GM12872 (cell line): ENCODE data around the gene RMI2.

Source experiments
- TF ChIP-seq, protein P1 (sequence below): IDR thresholded peaks from 3 replicates; pipeline ENCODE4 v1.5.1; 2011; ENCODE audit warnings: low read depth, mild to moderate bottlenecking, low read length, moderate library complexity; ENCODE audit not compliant: insufficient read depth

RMI2 gene

DNA sequence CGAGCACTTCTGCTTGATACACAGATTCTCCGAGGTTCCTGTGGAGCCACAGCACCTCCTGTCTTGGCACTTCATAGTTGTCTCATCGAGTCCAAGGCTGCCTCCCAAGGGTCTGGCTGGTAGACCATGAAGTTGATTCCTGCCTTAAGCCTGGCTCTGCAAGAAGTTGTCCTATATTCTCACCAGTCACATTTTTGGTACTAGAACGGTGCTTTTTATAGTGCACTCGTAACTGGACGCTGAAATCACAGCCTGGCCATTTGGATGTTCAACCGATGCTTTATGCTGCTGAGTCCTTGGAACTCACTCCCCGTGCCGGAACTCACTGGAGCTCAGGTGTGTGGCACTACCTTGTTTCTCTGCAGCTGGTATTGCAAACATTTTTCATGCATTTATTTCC is 35.6 kb downstream of the RMI2 start:
- TF ChIP-seq, protein P1, sequence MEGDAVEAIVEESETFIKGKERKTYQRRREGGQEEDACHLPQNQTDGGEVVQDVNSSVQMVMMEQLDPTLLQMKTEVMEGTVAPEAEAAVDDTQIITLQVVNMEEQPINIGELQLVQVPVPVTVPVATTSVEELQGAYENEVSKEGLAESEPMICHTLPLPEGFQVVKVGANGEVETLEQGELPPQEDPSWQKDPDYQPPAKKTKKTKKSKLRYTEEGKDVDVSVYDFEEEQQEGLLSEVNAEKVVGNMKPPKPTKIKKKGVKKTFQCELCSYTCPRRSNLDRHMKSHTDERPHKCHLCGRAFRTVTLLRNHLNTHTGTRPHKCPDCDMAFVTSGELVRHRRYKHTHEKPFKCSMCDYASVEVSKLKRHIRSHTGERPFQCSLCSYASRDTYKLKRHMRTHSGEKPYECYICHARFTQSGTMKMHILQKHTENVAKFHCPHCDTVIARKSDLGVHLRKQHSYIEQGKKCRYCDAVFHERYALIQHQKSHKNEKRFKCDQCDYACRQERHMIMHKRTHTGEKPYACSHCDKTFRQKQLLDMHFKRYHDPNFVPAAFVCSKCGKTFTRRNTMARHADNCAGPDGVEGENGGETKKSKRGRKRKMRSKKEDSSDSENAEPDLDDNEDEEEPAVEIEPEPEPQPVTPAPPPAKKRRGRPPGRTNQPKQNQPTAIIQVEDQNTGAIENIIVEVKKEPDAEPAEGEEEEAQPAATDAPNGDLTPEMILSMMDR: no peak

GRCh38 chr16:11383481-11384183 is 38.4 kb downstream of the RMI2 start:
- TF ChIP-seq, protein P1: no peak

- TF ChIP-seq, protein P1: no peak
These were observed 39.1 kb downstream of the RMI2 start for GRCh38 chr16:11384184-11384955.

GRCh38 chr16:11384956-11385586 is 39.8 kb downstream of the RMI2 start:
- TF ChIP-seq, protein P1: no peak

GRCh38 chr16:11386054-11386680 is 40.9 kb downstream of the RMI2 start:
- TF ChIP-seq, protein P1: no peak

DNA sequence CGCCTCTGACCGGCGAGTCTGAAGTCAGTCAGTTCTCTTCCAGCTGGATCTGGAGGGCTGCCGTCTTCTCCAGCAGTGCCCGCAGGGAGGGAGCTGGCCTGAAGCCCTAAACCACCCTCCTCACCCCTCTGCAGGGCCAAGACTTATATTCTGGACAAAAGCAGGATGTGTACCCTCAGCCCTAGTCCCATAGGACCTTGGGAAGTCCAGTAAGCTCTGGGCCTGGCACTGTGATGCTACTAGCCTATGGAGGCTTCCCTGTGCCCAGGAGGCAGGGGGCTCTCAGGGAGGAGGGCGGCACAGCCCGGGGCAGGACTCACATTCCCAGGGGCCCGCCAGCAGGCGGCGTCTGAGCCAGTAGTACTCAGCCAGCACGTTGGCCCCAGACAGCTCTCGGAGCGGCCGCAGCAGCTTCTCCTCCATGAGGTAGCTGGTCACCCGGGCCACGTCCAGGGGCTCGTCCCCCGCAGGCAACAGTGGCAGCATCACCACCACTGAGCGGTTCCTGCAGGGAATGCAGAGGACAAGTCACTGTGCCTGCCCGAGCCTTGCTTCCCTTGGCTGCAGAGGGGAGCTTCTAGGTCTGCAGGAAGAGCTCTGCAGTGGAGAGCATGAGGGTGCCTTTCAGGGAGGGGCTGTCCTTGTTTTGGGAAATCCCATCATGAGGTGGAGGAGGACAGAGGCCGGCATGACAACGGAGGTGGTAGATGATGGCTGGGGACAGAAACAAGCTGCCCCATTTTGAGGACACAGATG is 41.7 kb downstream of the RMI2 start:
- TF ChIP-seq, protein P1: peak; percentile 72

DNA sequence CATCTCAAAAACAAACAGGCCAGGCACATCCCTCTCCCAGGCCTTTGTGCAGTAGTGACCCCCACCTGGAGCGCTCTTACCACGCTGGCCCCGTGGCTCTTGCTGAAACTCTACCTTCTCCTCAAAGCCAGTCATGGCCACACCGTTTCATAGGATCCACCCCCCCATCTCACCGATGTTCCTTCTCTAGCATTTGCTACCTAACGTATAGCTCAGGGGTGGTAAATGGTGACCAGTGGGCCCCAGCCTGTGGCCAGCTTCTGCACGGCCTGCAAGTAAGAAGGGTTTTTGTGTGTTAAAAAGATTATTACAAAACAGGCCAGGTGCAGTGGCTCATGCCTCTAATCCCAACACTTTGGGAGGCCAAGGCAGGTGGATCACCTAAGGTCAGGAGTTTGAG is 43.8 kb downstream of the RMI2 start:
- TF ChIP-seq, protein P1: no peak
